Medulla oblongata (tissue), 1 donor: ENCODE measurements around the gene MTFMT.
A peak's percentile ranks its signal among the peaks of the same experiment; 100 is the strongest.

Experiments
- DNase-seq: peaks from one replicate; pipeline ENCODE4 v3.0.0-alpha.2; 2015; ENCODE audit errors: extremely low spot score

Gene MTFMT

GRCh38 chr15:64987136-64987535 lies 42.3 kb downstream of the MTFMT start:
- no peak for DNase-seq

GRCh38 chr15:64985366-64986033 lies 43.9 kb downstream of the MTFMT start:
- DNase-seq = peak; percentile 19

- DNase-seq = no peak
Measured at GRCh38 chr15:64982472-64982871, 47.0 kb downstream of the MTFMT start.

GRCh38 chr15:64981812-64982431 lies 47.5 kb downstream of the MTFMT start:
- peak; percentile 26 for DNase-seq

GRCh38 chr15:64979252-64979710 lies 50.2 kb downstream of the MTFMT start:
- peak; percentile 50 for DNase-seq

GRCh38 chr15:64975390-64975789 lies 54.0 kb downstream of the MTFMT start:
- no peak for DNase-seq

GRCh38 chr15:64970698-64971097 lies 58.7 kb downstream of the MTFMT start:
- no peak for DNase-seq

- no peak for DNase-seq
Measured at GRCh38 chr15:64969401-64969800, 60.0 kb downstream of the MTFMT start.

GRCh38 chr15:64961013-64961412 lies 68.4 kb downstream of the MTFMT start:
- DNase-seq = no peak

GRCh38 chr15:64960153-64960552 lies 69.3 kb downstream of the MTFMT start:
- DNase-seq = no peak

GRCh38 chr15:64959128-64959527 lies 70.3 kb downstream of the MTFMT start:
- no peak for DNase-seq

GRCh38 chr15:64954395-64954794 lies 75.0 kb downstream of the MTFMT start:
- no peak for DNase-seq

- no peak for DNase-seq
Measured at GRCh38 chr15:64951777-64952418, 77.5 kb downstream of the MTFMT start.
